C1 segment of cervical spinal cord (tissue), 14 donors: ENCODE measurements around the gene AGPAT1.
A peak's percentile ranks its signal among the peaks of the same experiment; 100 is the strongest.
"Not testable (repeated sequence)": the region's sequence is repeated elsewhere in the genome, so short reads cannot be mapped to it uniquely, and the experiment has no call there.

Source experiments
- DNase-seq, 14 donors: peaks; one replicate each; lab custom pipeline; 2025; lab: John Stamatoyannopoulos, UW

AGPAT1 gene

DNA sequence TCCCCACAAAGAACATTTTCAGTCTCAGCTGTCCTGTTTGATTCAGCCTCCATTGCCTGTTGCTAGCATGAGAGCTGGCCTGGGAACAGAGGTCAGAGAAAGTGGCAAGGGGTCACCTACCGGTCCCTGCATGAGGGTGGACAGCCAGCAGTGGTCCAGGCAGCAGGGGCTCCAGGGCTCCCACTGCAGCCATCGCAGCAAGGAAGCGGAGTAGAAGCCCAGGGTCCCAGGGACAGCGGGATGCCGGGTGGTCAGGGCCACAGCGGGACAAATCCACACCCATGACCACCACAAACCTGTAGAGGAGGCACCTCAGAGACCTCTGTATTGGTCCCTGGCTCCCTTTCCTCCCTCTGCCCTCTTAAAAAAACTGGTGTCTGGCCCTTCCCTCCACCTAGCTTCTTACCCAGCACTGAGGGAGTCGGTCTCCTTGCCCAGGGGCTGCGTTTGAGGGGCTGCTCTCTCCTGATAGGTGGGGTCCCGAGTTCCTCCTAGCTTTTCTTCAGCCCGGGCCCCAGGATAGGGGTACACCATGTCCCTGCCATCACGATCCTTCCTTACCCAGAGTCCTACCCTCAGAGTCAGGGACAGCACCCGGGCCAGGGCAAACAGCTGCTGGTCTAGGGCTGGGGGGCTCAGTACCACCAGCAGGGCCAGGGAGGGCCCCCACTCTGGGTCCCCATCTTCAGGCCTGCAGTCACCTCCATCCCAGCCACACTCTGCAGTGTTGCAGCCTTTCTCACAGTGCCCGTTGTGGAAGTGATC lies 25.0 kb upstream of the AGPAT1 start:
- DNase-seq: no peak

DNA sequence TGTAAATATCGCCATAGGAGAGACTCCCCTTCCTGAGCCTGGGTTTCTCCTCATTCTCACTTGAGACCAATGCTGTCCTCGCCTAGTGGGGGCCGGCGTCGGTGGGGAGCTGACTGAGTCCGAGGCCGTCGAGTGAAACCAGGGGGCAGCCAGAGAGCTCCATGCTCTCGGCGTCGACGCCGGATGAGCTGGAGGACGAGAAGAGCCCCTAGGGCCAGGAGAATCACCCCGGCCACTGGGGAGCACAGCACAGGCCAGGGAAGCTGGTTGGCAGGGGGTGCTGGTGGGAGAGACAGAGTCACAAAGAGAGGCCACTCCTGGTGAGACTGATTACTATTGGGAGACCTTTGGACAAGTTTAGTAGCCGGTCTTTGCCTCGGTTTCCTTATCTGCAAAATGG lies 23.0 kb upstream of the AGPAT1 start:
- no peak for DNase-seq

DNA sequence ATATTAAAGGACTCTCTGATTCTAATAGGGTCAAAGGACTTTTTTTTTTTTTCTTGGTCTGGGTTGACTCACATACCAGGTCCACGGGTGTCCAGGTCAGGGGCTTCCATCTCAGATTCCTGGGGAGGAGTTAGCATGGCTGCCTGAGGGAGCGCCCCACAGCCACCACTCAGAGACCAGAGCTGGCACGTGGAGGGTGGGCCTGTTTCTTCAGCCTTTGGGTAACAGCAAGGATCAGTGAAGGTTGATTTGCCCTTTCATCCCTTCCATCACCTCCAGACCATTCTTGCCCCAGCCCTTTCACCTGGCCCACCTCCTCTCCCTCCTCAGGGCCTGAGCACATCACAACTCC lies 22.4 kb upstream of the AGPAT1 start:
- DNase-seq: no peak

DNA sequence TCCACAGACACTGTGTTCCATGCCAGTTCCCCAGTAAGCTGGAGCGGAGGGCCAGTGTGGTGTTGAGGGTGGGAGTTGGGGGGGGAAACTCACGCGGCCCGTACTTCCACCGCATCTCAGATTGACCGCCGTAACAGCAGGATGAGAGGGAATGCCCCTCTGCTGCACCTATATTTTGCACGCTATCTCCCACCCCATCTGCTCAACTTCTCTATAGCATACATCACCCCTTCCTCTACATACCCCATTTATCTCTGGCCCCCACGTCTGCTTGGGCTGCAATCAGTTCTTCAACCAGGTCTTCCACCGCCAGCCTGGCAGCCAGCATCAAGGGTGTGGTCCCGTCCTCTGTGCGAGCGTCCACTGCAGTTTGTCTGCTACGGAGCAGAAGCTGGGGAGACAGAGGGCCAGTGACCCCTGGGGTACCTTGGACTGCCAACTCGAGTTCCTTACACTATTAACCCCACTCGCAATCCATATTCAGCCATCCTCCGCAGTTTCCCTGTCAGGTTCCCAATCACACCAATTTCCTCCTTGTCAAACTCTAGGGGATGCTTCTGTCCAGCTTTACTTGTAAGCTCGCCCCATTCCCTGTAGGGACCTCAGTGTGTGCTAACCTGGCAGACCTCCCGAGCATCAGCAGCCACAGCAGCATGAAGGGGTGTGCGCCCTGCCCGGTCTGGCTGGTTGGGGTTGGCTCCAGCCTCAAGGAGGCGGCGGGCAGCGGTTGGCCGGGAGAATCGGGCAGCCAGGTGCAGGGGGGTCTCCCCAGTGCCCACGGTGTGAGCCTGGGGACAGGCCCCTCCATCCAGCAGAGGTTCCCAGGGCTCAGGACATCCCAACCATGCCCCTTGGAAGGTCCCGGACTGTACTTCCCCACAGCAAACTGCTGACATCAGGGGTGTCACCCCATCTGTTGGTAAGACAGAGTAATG lies 21.1 kb upstream of the AGPAT1 start:
- peak in 9 of 14 donors; percentile 43 to 72 (median 64) for DNase-seq

DNA sequence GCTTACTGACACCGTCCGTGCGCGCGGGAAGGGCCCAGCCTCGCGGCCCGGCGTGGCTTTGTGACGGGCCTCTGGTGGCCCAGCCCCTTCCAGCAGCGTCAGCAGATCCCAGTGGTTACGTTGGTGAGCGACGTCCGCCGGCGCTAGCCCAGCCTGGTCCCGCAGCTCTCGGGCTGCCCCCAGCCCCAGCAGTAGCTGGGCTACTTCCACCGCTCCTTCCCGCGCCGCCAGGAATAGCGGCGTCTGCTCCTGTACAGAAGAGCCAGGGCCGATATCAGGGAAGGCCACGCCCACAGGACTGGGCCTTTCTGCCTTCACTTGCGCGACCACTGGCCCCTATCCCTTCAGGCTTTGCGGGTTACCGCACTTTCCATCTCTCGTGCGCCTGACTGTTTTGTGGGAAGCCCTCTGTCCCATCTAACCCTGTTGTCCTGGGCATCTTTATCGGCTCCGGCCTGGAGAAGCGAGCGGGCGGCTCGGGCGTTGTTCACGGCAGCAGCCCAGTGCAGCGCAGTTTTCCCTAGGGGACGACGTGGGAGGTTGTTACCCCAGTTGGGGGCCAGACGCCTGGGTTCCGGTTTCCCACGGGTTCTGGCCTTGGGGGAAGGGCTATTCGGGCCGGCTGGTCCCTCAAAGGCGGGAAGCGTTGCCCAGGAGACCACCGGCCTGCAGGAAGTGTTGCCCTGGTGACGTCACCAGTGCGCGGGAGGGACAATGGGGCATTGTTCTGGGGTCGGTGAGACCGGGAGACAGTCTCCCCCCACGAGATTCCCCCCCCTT lies 20.2 kb upstream of the AGPAT1 start:
- DNase-seq: peak in 13 of 14 donors; percentile 49 to 95 (median 91)

DNA sequence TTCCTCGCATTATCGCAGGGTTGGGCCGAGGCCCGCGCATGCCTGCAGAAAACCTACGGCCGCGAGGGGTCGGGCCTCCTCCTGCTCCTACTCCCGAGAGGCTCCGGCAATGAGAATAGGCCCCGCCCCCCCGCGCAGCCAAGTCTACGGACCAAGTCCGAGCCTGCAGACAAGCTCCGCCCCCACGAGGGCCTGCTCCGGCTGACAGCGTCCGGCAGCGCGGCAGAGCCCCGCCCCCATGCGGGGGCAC lies 19.7 kb upstream of the AGPAT1 start:
- DNase-seq: peak; percentile 96 to 100 (median 100)

DNA sequence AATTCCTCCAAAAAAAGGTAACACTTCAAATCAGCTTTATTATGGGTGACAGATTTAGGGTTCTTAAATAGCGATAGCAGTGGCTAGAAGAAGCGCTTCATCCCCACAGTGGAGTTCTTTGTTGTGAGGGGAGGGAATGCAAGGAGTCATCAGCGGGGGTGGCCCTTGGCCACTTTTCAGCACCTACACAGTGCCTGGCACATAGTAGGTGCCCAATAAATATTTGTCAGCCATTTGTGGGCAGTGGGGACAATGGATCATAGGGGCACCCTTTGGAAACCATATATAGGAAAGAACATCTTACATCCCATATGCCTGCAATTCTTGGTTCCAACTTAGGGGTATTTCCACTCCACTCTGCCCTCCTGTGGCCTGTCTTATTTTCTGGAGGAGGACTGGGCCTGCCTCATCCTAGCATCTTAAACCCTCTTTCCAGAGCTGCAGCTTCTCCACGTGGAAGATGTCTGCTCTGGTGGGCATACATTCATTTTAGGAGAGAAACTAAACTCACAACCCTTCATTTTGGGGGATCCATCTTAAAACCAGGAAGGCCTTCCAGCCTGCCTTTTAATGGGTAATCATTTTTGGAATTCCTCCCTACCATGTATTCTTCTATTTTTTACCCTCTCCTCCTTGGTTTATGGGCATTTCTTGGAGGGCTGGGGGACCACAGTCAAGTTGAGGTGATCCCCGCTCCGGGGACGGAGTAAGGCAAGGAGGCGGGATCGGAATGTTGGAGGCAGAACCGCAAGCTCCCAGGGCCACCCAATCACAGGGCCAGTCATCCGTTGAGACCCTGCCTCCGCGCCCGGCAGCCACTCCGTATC lies 19.2 kb upstream of the AGPAT1 start:
- DNase-seq: peak in 6 of 14 donors; percentile 55 to 71 (median 66)

DNA sequence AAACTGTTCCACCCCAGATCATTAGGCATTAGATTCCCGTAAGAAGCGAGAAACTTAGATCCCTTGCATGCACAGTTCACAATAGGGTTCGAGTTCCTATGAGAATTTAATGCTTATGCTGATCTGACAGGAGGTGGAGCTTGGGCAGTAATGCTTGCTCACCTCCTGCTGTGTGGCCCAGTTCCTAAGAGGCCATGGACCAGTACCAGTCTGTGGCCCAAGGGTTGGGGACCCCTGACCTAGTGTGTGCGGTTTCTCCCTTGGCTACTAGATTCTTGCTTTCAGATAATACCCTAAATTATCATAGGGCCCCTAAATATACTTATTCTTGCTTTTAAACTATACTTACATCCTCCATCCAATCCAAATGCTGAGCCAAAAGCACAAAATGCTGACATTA lies 18.5 kb upstream of the AGPAT1 start:
- DNase-seq: no peak

DNA sequence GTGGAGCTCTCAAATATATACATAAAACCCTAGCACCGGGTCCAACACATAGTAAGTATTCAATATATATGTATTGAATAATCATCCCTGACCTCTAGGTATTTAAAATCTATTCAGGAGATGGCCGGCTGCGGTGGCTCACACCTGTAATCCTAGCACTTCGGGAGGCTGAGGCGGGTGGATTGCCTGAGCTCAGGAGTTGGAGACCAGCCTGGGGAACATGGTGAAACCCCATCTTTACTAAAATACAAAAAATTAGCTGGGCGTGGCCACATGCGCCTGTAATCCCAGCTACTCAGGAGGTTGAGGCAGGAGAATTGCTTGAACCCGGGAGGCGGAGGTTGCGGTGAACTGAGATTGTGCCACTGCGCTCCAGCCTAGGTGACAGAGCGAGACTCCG lies 17.2 kb upstream of the AGPAT1 start:
- DNase-seq: not testable (repeated sequence)

DNA sequence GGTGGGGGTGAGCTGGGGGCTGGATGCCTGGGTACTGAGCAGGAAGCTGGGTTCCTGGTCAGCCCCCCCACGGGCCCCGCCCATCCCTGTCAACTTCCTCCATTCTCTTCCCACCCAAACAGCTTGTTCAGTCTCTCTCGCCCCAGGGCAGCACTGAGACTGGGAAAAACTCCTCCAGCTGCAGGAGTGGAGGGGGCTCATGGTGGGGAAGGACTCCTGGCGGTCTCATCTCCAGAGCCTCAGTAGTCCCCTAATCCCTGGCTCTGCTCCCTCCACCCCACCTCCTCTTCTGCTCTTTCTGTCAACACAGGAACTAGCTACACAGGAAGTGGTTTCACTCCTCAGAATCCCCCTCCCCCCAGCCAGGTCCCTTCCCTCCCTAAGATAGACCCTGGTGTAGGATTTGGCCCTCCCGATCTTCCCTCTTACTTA lies 16.7 kb upstream of the AGPAT1 start, which contains the start of gene GPSM3:
GPSM3 (minus strand) TSS at position 36 of the 432 bp plus-strand sequence. CDS start 130 bp downstream, outside the sequence.
- DNase-seq: peak in 7 of 14 donors; percentile 13 to 70 (median 35)

DNA sequence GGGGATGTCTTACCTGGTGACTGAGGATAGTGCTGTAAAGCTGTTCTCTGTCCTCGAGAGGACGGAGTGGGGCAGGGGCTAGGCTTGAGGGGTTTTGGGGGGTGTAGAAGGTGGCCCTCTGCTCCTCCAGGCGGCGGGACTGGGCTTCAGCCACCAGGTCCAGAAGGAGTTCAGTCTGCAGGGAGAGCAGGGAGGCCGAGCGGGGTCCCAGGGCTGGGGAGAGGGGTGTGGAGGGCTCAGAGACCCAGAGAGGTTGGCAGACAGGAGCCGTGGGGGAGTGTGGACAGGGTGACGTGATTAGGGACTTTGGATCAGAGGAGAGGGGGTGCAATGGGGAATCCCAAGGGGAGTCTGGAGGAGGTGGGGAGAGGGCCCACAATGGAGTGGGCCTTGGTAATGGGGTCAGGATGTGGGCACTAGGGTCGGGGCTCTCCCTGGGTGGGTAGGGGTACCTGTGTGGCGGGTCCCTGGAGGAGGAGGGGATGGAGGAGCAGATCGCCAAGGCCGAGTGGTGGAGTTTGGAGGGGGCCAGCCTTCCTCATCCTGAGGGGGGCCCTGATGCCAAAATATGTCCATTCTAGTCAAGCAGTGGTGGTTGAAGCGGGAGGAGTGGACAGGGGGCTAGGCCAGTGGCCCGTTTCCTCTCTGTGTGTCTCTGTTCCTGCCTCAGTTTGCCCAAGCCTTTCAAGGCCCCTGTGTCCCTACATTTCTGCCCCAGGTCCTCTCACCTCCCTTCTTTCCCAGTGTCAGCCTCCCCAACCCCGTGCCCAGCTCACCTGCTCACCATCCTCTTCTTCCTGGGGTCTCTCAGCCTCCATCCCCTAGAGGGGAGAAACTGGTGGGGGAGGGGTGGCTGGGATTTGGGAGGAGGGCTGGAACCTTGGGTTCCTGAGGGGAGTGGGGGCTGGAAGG lies 16.1 kb upstream of the AGPAT1 start:
- DNase-seq: no peak

DNA sequence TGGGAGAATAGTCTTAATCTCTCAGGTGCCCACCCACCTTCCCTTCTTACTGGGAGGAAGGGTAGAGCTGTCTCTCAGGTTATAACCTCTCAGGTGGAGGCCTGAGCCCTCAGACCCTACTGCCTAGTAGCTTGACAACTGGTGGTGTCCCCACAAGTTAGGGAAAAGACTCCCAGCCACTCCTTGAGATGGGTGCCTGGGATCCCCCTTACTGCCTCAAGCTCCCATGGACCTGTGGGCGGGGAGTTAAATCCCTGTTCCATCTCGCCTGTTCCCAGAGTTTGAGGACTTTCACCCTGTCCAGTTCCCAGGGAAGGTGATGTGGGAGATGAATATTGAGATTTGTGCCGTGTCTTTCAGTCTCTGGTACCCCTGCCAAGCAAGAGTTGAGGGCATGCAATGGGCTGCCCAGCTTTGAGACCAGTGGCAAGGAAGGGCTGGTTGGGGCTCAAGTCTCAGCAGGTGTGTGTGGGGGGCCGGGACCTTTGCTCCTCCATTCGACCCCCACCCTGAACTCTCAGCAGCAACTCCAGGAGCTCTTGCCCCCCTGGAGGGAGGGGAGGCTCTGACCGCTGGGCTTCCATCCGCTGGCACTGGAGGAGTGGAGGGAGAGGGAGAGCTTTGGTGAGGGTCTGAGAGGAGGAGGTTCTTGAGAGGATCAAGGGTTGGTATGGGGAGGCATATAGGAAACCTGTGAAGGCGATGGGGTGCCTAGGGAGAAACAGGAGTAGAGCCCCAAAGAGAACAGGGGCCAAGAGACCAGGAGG lies 15.2 kb upstream of the AGPAT1 start:
- DNase-seq: no peak

DNA sequence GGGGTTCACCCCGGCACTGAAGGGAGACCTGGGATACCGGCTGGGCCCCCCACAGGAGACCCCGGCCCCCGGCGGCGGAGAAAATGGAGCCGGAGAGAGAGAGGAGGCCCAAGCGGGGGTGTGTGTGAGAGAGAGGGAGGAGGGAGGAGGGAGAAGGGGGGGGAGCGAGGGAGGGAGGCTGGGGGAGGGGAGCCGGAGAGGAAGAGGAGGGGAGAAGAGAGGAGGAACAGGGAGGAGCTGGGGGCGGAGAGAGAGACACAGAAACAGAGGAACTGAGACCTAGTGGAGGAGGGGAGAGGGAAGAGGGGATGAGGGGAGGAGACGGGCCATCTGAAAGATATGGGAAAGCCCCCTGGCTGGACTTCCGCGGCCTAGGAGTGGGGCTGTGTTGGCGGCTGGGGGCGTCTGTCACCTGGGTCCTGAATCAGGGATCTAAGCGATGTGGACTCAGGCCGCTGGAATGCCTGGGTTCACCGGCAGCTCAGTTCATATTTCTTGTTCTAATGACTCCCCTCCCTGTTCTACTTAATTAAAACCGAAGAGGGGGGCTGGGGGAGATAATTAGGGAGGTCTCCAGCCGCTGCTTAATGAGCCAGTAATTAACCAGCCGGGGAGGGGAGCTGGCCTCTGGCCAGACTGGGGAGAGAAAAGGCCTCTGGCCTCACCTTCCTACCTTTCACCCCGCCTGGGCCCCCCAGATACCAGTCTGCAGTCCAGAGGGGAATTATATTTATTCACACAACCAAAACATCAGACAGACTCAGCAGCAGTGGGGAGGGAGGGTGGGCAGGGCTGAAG lies 14.4 kb upstream of the AGPAT1 start, which contains the start of gene PBX2:
PBX2 (minus strand) TSS at position 149 of the 798 bp plus-strand sequence. CDS start 287 bp downstream, outside the sequence.
- DNase-seq: peak in 13 of 14 donors; percentile 38 to 95 (median 82)

DNA sequence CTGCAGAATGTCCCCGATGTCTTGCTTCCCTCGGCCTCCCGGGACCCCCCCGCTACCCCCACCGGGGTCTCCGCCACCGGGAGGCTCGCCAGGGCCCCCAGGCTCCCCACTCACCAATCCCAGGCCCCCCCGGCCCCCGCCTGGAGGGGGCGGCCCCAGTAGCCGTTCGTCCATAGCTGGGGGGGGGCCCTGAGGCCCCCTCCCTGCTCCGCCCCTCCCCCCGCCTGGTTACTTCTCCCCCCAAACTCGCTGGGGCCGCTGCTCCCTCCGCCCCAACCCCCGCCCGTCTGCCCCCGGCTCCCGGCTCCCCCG lies 13.8 kb upstream of the AGPAT1 start:
- DNase-seq: no peak

DNA sequence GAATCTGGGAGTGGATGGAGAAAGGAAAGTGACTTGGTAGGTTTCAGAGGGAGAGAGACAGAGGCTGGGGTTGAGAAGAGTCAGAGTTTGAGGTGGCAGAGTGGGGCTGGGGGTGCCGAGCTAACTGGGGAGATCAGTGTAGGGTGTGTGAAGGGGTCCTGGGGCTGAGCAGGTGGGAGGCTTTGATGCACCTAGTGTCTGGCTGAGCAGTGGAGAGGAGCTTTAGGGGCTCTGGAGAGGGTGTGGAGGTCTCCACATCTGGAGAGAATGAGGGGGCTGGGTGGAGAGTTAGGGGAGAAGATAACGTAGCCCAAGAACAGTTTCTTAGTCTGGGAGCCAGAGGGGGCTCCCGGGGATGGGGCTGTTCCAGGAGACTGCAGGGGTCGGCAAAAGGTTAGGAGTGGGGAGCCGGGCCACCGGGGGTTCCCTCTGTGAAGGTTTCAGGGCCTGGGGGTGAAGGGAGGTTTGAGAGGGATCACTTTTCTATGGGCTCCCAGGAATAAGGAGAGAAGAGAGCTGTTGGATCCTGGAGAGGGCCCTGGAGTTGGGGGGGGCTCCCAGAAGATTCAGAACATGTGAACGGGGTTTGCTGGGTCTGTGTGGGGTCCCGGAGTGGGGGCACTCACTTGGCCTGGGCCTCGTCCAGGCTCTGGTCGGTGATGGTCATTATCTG lies 13.3 kb upstream of the AGPAT1 start:
- peak in 1 of 14 donors; percentile 41 for DNase-seq

DNA sequence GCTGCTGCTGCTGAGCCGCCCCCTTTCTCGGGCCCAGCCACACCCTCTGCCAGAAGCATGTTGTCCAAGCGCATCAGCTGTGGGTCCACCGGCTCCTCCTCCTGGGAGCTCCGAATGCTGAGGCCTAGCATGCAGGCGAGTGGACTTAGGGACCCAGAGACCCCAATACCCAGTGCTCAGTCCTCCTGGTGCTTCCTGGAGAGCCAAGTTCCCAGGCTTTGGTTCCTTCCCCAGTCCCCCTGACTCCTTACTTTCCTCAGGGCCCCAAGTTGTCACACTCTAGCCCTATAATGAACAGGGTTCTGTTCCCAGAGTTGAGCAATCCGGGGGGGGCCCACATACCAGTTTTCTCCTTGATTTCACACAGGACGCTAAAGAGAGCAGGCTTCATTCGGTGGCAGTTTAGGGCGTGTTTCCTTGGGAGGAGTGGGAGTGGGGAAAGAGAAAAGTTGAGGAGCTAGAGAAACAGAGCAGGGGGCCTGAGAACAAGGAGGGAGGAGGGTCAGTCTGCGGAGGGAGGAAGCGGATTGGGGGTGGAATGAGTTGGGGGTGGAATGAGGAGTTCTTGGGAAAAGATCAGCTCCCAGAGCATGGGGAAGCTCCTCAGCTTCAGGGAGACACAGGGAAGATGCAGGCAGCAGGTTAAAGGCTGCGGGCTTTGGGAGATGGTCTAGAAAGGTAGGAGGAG lies 12.6 kb upstream of the AGPAT1 start:
- DNase-seq: no peak

DNA sequence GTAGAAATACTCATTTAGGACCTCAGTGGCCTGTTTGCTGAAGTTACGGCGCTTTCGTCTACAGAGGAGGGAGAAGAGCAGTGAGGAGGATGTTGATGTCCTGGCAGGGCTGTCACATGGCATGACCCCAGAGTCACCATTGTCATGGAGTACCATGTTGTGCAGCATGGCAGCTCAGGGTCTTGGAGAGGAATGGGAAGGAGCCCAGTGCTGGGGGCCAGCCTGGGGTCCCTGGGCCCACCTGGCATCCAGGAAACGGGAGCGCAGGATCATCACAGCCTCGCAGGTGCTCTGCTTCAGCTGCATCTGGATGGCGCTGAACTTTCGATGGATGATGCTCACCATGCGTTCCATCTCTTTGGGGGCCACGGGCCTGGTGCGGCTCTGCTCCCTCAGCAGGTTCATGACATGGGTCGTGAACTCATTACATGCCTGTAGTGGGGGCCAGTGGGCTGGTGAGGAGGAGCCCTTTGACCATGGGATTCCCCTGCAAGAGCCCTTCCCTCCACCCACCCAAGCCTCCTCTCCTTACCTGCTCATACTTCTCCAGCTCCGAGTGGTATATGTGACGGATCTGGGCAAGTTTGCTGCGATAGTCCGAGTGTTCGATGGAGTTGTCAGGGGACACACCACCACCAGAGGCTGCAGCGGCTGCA lies 12.0 kb upstream of the AGPAT1 start:
- DNase-seq: not testable (repeated sequence)
